Measurements from ENCODE around the gene PTPN14.

Gene PTPN14

GRCh38 chr1:214326406-214326805 lies 225.0 kb downstream of the PTPN14 start:
- DNase-seq: no peak

- no peak for DNase-seq
Measured at GRCh38 chr1:214324896-214325800, 226.3 kb downstream of the PTPN14 start.

GRCh38 chr1:214321705-214322453 lies 229.5 kb downstream of the PTPN14 start:
- no peak for DNase-seq

- no peak for DNase-seq
Measured at GRCh38 chr1:214319938-214320337, 231.5 kb downstream of the PTPN14 start.

GRCh38 chr1:214318956-214319736 lies 232.3 kb downstream of the PTPN14 start:
- DNase-seq: no peak

- no peak for DNase-seq
Measured at GRCh38 chr1:214318356-214318755, 233.0 kb downstream of the PTPN14 start.

GRCh38 chr1:214317734-214318133 lies 233.7 kb downstream of the PTPN14 start:
- no peak for DNase-seq

- DNase-seq: no peak
Measured at GRCh38 chr1:214317300-214317699, 234.1 kb downstream of the PTPN14 start.

GRCh38 chr1:214316593-214316992 lies 234.8 kb downstream of the PTPN14 start:
- DNase-seq: no peak

- no peak for DNase-seq
Measured at GRCh38 chr1:214314178-214314843, 237.1 kb downstream of the PTPN14 start.

GRCh38 chr1:214312530-214313051 lies 238.8 kb downstream of the PTPN14 start:
- no peak for DNase-seq

- no peak for DNase-seq
Measured at GRCh38 chr1:214310777-214311690, 240.4 kb downstream of the PTPN14 start.

GRCh38 chr1:214310010-214310409 lies 241.4 kb downstream of the PTPN14 start:
- no peak for DNase-seq

- DNase-seq: no peak
Measured at GRCh38 chr1:214306269-214306668, 245.1 kb downstream of the PTPN14 start.

GRCh38 chr1:214305164-214305751 lies 246.1 kb downstream of the PTPN14 start:
- DNase-seq: no peak

- no peak for DNase-seq
Measured at GRCh38 chr1:214303141-214303930, 248.1 kb downstream of the PTPN14 start.

GRCh38 chr1:214301526-214301925 lies 249.9 kb downstream of the PTPN14 start:
- no peak for DNase-seq

GRCh38 chr1:214300149-214300780 lies 251.1 kb downstream of the PTPN14 start:
- DNase-seq: no peak
